Fibroblast of the aortic adventitia (primary cell): ENCODE data around the gene RCOR1. TPM values are rescaled to one million over a fixed set of nuclear protein-coding genes. Genes with fewer than 3 reads are reported as not detected.

Experiments
- DNase-seq: peaks from one replicate; pipeline ENCODE4 v3.0.0-alpha.2; 2010; ENCODE audit warnings: low read depth
- H3K4me3 ChIP-seq: 2 replicates; pipeline ENCODE4 v1.5.1; 2011; ENCODE audit warnings: low read depth, mild to moderate bottlenecking, control low read depth, low read length, moderate library complexity
- CTCF ChIP-seq: IDR thresholded peaks from 2 replicates; pipeline ENCODE4 v1.5.1; 2011; ENCODE audit warnings: mild to moderate bottlenecking, low read length, control low read depth, inconsistent platforms; ENCODE audit not compliant: insufficient read depth
- total RNA-seq: library from RNA; depleted of rRNA; stranded (reverse); fragments of >200 nt; gene quantifications from 2 replicates; pipeline ENCODE4 v1.2.3, GENCODE V29; 2012; ENCODE audit warnings: low replicate concordance

RCOR1 gene
- total RNA-seq, 1 donor, result 12.5 TPM

GRCh38 chr14:102696856-102697495, 104.5 kb downstream of the RCOR1 start:
- TF ChIP-seq CTCF, result no peak
- H3K4me3 ChIP-seq, result no peak overlapping the region
- DNase-seq, result peak; percentile 12

GRCh38 chr14:102697501-102697900, 105.1 kb downstream of the RCOR1 start:
- no peak for DNase-seq
- TF ChIP-seq CTCF, result no peak
- no peak overlapping the region for H3K4me3 ChIP-seq

GRCh38 chr14:102699416-102700110, 107.1 kb downstream of the RCOR1 start:
- no peak for TF ChIP-seq CTCF
- DNase-seq, result peak; percentile 21
- H3K4me3 ChIP-seq, result no peak overlapping the region

DNA sequence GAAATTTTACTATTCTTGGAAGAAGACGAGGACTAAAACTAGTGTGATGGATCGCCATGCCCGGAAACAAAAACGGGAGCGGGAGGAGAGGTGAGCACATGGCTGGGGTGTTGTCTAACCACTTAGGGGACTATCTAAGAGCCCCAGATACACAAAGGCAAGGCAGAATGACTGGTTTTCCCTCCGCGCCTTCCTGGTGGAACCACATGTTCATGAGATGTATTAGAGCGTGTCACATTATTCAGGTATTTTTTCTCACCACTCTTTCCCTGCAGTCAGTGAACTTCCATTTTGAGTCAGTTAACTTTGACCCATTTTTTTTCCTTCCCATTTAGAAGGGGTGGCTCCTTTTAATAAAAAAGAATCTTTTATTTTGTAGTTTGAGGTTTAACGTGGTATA, 116.0 kb downstream of the RCOR1 start:
- no peak overlapping the region for H3K4me3 ChIP-seq
- TF ChIP-seq CTCF, result no peak
- no peak for DNase-seq

DNA sequence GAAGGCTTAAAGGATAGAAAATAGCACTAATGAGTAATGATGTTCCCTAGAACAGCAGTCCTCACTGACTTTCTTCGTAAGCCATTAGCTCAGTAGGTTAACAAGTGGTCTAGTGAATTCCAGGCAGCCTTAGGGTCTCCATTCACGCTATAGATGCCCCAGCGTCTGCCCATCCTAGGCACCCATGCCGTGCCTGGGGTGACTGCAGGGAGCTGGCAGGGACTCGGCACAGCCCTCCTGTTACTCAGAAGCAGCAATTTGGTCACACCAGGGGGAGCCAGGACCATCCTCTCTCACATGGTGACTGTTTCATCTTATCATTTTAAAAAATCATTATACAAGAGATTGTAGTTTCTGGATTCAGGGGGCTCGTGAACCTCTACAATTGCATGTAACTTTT, 118.8 kb downstream of the RCOR1 start:
- no peak for TF ChIP-seq CTCF
- DNase-seq, result no peak
- no peak overlapping the region for H3K4me3 ChIP-seq

DNA sequence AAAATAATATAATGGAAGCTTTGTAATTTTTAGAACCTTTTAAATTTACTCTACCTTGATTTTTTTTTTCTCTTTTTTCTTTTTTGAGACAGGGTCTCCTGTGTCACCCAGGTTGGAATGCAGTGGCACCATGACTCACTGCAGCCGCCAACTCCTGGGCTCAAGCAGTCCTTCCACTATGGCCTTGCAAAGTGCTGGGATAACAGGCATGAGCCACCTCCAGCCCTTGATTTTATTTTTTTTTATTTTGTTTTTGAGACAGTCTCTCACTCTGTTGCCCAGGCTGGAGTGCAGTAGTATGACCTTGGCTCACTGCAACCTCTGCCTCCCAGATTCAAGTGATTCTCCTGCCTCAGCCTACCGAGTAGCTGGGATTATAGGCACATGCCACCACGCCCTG, 119.5 kb downstream of the RCOR1 start:
- DNase-seq, result no peak
- H3K4me3 ChIP-seq, result no peak overlapping the region
- TF ChIP-seq CTCF, result no peak
